ENCODE results near the gene PRR16.

PRR16 gene

DNA sequence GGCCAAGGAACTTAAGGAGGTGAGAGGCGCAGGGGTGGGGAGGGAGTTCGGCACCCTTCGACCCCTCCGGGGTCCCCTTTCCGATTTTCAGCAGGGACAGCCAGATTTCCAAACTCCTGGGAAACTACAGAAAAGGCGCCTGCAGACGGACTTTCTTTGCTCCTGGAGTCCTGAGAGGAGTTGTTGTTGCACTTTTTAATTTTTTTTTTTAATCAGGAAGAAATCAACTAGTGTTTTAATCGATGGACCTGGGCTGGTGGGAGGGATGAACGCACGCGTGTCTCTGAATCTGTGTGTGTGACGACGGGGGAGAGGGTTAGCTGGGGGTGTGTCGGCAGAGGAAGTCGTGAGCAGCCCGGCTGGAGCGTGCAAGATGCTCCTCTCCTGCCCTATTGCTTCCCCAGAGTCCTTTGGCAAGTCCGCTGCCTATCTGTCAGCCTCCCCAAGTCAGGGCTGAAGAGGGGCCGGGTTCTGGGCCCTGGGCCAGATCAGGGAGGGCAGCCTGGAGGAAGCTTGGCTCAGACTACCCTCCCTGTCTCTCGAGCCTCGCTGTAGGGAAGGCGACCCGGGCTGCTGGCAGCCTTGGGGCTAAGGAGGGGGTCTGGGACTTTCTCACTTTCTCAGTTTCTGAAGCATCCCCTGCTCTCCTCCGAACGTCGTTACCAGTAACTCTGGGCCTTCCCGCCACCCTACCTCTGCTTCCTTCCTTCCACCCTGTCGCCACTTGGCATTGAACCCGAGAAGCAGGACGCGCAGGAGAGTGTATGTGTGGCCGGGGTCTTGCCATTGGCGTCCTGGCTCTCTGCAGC is 731 bp downstream of the PRR16 start:
- no peak for DNase-seq

DNA sequence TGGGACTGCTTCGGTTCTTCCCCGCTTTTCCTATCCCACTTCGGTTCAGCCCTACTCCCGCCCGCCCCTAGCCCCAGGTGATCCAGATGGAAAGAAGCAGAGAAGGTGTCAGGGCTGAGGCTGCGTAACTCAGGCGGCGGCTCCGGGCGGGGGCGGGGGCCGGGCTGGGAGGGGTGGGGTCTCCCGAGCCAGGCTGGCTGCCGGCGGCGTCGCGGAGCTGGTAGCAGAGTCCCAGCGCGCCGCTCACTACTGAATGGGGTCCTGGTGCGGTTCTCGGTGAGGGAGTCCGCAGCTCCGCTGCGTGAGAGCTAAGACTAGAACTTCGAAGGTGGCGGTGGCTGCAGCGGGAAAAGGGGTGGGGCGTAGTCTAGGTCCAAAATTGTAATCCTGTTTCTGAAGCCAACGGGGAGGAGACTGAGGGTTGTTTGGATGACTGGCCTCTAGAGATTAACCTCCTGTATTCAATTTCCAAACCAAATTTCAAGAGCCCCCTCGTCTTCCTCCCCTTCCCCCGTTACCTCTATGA is 1.4 kb downstream of the PRR16 start:
- no peak for DNase-seq

DNA sequence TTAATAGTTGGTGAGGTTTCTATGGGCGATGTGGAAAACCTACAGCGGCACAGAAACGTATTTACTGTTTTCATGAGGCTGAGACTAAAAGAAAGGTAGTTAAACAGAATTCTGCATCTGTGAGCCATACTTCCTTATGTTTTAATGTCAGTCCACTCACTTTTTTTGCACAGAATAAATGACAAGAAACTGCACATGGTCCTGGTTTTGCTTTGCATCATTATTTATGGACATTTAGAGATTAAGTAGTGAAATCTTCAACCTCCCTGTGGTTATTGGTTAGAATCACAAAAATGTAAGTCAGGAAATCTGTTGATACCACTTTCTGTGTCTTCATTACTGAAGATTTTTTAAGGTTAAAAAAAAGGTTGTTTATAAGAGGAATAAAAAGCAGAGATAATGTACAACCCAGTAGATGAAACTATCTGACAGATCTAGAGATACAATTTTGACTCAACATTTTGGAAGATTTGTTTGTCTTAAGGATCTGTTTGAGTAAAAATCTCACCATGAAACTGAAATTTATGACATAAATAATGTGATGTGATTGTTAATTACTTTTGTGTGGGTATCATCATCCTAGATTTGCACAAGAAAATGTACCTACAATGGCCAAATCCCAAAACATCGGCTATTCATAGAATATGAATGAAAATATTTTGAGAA is 2.4 kb downstream of the PRR16 start:
- DNase-seq: no peak

- DNase-seq: no peak
These were observed 7.9 kb downstream of the PRR16 start for GRCh38 chr5:120471971-120472370.

- DNase-seq: no peak
These were observed 8.8 kb downstream of the PRR16 start for GRCh38 chr5:120472911-120473310.

DNA sequence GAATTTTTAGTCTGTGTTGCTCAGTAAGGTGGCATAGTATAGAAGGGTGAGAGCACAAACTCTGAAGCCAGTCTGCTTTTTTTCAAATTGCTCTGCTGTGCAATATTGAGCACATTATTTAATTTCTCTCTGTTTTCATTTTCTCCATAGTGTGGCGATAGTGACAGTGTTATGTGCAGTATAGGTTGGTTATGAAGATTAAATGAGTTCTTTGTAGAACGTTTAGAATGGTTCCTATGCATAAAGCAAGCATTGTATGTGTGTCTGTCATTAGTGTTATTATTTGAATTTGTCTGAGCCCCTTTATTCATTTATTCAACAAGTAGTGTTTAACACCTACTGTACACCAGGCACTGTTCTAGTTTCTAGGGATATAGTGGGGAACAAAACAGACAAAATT is 9.2 kb downstream of the PRR16 start:
- DNase-seq: no peak

DNA sequence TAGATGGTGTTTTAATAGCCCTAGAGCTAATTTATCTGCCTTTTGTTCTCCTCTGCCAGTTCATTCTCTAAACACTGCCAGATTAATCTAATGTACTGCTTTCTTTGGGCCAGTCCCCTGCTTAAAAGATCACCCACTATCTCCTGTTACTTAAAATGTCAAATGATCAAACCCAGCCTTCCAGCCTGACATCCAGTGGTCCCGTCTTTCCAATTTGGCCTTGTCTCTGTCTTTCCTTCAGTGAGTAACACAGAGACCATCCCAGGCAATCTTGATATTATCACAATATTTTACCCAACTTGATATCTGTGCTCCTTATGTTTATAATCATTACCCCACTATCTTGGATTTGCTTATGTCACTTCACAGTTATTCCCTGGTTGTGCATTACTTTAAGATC is 12.0 kb downstream of the PRR16 start:
- DNase-seq: no peak

DNA sequence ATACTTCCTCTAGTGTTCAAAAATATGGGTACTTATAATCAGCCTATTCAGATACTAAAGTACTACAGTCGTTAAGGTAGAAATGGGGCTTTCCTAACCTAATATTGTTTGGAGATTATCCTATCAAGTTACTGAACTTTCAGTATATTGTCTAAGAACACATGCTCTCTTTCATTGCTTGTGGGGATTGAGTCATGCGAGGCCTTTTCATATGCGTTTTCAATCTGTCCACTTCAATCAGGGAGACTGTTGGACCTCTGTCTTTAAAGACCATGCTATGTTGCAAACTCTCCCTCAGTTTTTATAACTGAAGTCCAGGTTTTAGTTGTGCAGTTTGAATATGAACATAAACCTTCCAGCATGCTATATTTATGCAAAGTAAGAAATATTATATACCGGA is 15.0 kb downstream of the PRR16 start:
- no peak for DNase-seq

DNA sequence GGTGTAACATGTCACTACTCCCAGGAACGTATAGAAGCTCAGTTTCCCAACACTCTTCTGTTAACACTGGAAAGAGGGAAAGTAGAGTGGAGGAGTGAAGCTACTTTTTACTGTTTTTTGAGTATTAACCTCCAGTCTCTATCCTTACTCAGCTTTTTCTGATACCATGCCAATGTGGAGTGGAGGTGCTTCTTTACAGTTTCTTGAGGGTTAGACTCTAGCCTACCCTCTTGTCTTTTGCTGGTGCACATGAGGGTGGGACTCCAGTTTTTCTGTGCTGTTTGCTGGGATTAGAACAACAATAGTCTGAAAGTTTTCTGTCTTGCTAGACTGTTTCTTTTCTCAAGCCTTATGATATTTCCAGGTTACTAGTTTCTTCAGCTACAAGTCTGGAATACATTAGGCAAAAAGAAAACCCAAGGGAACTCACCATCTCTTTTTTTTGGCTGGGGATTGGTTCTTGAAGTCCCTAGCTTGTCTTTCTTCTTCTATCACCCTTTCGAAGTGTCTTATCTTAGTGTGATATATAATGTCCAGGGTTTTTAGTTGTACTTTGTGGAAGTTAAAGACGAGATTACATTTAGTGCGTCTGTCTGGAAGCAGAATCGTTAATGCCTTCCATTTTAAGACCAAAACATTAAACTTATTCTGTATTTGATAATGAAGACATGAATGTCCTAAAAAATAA is 35.9 kb downstream of the PRR16 start:
- no peak for DNase-seq

DNA sequence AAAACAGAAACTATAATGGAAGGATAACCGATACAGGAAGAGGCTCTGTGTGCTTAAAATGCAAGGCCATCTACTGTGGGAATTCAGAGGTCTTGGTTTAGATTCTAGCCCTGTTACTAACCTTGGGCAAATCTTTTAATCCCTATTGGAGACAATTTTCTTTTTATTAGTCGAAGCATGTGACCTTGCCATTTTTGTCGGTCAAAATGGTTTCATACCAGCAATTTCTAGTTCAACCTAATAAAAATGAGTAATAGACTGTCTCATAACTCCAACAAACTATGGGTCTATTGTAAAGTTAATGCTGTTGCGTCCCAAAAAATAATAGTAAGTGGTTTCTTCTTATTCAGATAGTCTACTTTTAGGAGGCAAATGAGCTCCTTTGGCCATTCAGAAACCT is 38.4 kb downstream of the PRR16 start:
- DNase-seq: no peak

- no peak for DNase-seq
These were observed 39.2 kb downstream of the PRR16 start for GRCh38 chr5:120503341-120503740.

- no peak for DNase-seq
These were observed 40.0 kb downstream of the PRR16 start for GRCh38 chr5:120504057-120504456.

DNA sequence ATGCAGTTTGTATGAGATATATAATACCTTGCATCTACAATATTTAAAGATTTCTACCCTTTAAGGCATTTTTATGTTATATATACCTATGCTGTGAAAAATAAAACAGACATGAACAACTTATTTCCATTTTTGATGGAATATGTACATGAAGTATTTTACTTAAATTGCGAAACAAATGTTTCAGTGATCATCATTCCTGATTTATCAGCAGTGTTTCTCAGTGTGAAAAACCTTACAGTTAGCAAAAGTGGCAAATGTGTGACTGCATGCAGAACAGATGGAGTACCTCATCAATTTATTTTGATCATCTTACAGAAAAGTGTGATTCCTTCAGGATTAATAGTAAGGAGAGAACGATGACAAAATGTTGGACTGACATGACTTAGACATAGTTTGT is 43.1 kb downstream of the PRR16 start:
- DNase-seq: no peak

GRCh38 chr5:120507800-120508463 is 43.8 kb downstream of the PRR16 start:
- DNase-seq: no peak

DNA sequence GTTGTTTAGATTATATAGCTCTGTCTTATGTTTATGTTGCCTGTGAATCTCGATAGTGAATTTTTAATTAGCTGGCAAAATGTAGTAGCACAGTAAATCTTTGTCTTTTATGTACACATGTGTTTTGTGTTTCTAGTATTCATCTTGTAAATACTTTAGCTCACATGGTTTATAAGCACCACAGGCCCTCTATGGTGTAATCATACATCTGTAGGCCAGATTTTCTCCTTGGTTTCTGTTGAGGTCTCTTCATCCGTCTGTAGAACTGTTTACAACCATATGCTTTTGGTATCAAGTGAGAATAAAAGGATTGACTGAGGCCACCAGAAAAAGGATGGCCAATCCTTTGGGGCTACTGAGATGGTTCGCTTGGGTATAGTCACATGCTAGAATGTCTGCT is 45.0 kb downstream of the PRR16 start:
- DNase-seq: no peak

DNA sequence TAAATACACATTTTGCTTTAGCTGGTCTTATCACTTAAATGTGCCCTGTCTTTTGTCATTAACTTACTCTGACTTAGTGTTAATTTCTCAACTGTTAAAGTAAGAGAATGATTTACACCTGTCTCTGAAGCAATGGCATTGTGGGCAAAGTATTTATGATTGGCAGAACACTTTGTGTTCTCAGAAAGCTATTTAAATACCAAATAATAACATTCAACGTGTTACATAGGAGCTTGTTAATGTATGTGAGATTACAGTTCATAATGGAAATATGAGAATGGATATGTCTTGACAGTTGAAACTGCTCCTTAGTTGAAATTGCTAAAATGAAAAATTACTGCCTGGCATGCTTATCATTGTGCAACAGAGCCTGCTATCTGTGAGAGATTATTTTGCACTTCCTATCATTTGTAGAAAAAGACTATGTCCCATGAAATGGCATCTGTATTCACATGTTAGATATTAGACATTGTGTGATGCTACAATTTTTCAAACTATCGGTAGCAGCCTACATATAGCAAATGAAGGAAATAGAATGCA is 46.1 kb downstream of the PRR16 start:
- no peak for DNase-seq

GRCh38 chr5:120510994-120511686 is 47.0 kb downstream of the PRR16 start:
- DNase-seq: no peak

DNA sequence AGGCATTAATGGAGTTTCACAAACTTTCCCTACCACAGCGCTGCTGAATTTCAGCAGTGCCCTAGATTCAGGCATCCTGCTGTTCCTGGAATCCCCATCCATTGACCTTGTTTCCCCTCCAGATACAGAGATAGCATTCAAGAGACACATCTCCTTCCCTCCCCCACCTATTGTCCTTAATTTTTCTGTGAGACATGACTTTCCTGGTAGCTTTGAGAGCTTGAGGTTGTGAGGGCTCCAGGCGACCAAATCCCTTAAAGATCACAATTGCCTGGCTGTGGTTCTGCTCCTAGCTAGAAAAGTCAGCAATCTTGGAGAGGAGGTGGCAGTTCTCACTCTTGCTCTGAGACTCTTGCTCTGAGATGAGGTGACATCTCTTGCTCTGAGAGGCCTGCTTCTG is 48.0 kb downstream of the PRR16 start:
- no peak for DNase-seq

- no peak for DNase-seq
These were observed 48.9 kb downstream of the PRR16 start for GRCh38 chr5:120512791-120513650.

DNA sequence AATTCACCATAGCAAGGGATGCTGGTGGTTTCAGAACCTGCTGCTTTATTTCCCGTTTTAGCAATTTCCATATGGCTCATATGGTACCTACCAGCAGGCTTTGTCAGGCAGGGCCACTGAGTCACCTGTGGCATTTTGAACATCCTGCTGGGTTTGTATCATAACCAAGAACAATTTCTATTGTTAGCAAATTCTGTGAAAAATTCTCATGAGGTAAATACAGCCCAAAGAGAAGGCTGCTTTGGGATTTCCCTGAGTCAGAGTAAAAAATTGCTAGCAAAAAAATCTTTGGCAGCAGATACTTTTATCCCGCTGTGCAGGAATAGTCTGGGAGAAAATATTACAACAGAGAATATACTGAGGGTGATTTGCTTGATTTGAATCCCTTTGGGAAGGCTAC is 52.7 kb downstream of the PRR16 start:
- no peak for DNase-seq

DNA sequence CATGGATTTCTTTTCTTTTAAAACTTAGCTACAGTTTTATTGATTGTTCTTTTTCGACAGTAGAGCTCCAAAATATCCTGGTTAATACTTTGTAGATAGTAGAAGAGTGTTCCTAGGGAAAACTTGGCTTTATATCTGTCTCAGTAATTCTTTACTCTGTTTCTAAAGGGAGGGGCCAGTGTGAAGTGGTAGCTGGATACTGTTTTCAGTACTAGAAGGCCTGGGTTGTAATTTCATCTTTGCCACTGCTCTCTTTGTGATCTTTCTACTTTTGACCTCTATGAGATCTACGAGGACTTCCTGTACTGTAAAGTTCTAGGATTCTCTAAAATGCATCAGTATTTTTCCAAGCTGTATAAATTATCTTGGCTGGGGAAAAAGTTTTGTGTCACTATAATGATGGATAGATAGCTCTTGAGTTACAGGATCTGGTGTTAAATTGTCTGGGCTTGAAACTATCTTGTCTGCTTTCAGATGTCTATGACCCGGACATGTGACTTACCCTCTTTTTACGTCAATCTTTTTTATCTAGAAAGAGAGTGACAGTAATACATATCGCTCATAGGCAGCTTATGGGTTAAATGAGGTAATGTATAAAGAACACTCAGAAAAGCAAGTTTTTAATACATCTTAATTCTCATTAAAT is 53.6 kb downstream of the PRR16 start:
- DNase-seq: no peak

Data from CD4-positive, alpha-beta T cell treated with Interleukin-10 for 1 hour (primary cell).